Ovary (tissue), 3 donors: ENCODE measurements around the gene CELF4.

Source experiments
- EP300 ChIP-seq: sonication (generic); formaldehyde crosslinking; IDR thresholded peaks from one replicate; pipeline ENCODE4 v1.6.1; 2017; ENCODE audit warnings: antibody characterized with exemption
- POLR2A ChIP-seq: fragments of 450-650 bp; IDR thresholded peaks from one replicate; pipeline ENCODE4 v1.6.1; 2017; ENCODE audit warnings: antibody characterized with exemption, mild to moderate bottlenecking, moderate library complexity
- TF ChIP-seq, protein P1 (sequence below), 3 donors: fragments of 450-650 bp in 2 of 3; fragments of 200-600 bp in 1 of 3; IDR thresholded peaks; one replicate each; pipeline versions ENCODE4 v1.5.1 to v1.8.0; 2016 to 2022; ENCODE audit warnings: antibody characterized with exemption in 3 of 3, mild to moderate bottlenecking in 1 of 3
- donor health status: DM: no; HTN: no; CAD: no.

DNA sequence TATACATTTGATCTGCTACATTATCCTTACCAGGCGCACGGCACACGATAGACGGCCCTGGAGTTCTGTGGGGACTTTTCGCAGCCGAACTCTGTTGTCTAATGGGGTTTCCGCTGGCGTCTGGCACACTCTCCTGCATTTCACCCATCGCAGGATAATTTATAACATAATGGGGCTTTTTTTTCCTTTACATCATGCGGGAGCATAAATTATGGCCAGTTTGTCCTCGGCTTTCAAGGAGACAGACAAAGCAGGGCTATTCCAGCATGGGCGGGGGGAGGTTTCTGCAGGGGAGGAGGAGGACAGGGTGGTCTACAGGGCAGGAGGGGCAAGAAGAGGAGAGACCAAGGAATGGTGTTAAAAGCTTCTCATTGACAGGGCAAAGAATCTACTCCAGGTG is 279.8 kb downstream of the CELF4 start:
- TF ChIP-seq POLR2A (no peak), EP300 (no peak)
- TF ChIP-seq, protein P1, sequence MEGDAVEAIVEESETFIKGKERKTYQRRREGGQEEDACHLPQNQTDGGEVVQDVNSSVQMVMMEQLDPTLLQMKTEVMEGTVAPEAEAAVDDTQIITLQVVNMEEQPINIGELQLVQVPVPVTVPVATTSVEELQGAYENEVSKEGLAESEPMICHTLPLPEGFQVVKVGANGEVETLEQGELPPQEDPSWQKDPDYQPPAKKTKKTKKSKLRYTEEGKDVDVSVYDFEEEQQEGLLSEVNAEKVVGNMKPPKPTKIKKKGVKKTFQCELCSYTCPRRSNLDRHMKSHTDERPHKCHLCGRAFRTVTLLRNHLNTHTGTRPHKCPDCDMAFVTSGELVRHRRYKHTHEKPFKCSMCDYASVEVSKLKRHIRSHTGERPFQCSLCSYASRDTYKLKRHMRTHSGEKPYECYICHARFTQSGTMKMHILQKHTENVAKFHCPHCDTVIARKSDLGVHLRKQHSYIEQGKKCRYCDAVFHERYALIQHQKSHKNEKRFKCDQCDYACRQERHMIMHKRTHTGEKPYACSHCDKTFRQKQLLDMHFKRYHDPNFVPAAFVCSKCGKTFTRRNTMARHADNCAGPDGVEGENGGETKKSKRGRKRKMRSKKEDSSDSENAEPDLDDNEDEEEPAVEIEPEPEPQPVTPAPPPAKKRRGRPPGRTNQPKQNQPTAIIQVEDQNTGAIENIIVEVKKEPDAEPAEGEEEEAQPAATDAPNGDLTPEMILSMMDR (IDR thresholded peaks at IDR 0.05) = no peak
